IgD-negative memory B cell (primary cell): ENCODE measurements around the gene SPRR2F. TPM values are rescaled to one million over a fixed set of nuclear protein-coding genes. Genes with fewer than 3 reads are reported as not detected.
"Not testable (repeated sequence)": the region's sequence is repeated elsewhere in the genome, so short reads cannot be mapped to it uniquely, and the experiment has no call there.

Experiments
- H3K27ac Mint-ChIP-seq, 3 donors: one replicate each; pipeline ENCODE4 v1.8.0; 2020 to 2022; ENCODE audit warnings: mild to moderate bottlenecking in 3 of 3, mixed read lengths in 3 of 3, moderate library complexity in 1 of 3
- H3K27me3 Mint-ChIP-seq: one replicate; pipeline ENCODE4 v1.8.0; 2021; ENCODE audit warnings: mixed read lengths
- H3K36me3 Mint-ChIP-seq: one replicate; pipeline ENCODE4 v1.8.0; 2020; ENCODE audit warnings: mild to moderate bottlenecking, mixed read lengths
- H3K4me1 Mint-ChIP-seq, 3 donors: one replicate each; pipeline ENCODE4 v1.8.0; 2020 to 2022; ENCODE audit warnings: mixed read lengths in 3 of 3, mild to moderate bottlenecking in 1 of 3
- H3K4me3 Mint-ChIP-seq, 4 donors: one replicate each; pipeline ENCODE4 v1.8.0; 2020 to 2022; ENCODE audit warnings: mild to moderate bottlenecking in 4 of 4, mixed read lengths in 4 of 4, moderate library complexity in 3 of 4
- H3K9me3 Mint-ChIP-seq, 3 donors: one replicate each; pipeline ENCODE4 v1.8.0; 2020 to 2021; ENCODE audit warnings: mixed read lengths in 3 of 3, mild to moderate bottlenecking in 1 of 3
- polyA plus RNA-seq: library from polyadenylated mRNA; unstranded; fragments of 300-500 nt; fragmentation: Illumina TruSeq; gene quantifications from one replicate; pipeline ENCODE4 v1.2.3, GENCODE V29; 2021

SPRR2F gene
- polyA plus RNA-seq = not detected

DNA sequence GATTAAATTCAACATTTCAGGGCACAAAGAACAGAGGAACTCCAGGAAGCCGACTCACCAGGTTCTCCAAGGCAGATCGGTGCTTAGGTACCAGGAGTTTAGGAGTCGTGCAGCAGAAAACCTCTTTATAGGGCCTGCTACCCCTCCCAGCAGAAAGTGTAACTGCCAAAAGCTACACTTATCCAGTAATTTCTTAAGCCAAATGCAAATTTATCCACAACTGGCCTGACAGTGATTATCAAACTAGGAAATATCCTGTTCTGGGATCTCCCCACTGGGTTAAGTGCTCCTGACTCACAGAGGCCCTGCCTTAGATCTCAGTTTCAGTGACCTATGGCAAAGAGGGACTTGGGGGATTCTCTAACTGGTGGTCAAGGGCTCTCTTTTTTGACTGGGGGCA lies at the start of gene SPRR2F:
Gene SPRR2F, minus strand, starts transcription at position 101 of the 400 bp plus-strand sequence. CDS start 783 bp downstream, outside the sequence.
- Mint-ChIP-seq H3K9me3 (peaks cover 0 to 2% (median 0%) of the 10 kb centered on the region in 3 donors), H3K27ac (no peak within 1 kb of the TSS), H3K27me3 (peaks cover 5% of the 10 kb centered on the region), H3K4me1 (no peaks in the 10 kb centered on the region), H3K4me3 (no peak within 1 kb of the TSS), H3K36me3 (no peaks in the 10 kb centered on the region)

DNA sequence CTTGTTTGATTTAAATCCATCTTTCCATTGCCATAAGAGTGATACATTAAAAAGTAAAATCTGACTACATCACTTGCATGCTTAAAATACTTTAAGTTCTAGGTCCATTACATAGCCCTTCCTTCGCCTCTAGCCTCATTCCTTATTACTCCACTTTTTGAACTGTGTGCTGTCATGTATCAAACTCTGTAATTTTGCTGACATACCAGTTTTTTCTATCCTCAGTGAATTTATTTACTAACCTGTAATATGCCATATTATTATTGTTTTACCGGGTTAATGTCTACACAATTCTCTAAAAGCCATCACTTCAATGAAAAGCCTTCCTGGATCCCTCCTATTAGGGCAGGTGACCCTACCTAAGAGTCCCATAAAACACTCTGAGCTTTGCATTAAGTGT lies 42.2 kb upstream of the SPRR2F start:
- Mint-ChIP-seq H3K27me3 (peaks cover 4% of the 10 kb centered on the region), H3K36me3 (peaks cover 4% of the 10 kb centered on the region)

GRCh38 chr1:153152481-153152880 lies 39.2 kb upstream of the SPRR2F start:
- Mint-ChIP-seq H3K27me3 (peaks cover 9% of the 10 kb centered on the region), H3K9me3 (peaks cover 0 to 7% (median 2%) of the 10 kb centered on the region in 3 donors), H3K27ac (no peak overlapping the region), H3K4me1 (no peaks in the 10 kb centered on the region), H3K4me3 (no peak overlapping the region), H3K36me3 (peaks cover 4% of the 10 kb centered on the region)

More for the DNA sequence above, 42.2 kb upstream of the SPRR2F start:
- Mint-ChIP-seq H3K4me1 (no peaks in the 10 kb centered on the region), H3K27ac (no peak overlapping the region), H3K9me3 (peaks cover 0 to 22% (median 10%) of the 10 kb centered on the region in 3 donors), H3K4me3 (peak overlapping the region in 1 of 4 donors; percentile 13)

GRCh38 chr1:153150846-153151245 lies 37.5 kb upstream of the SPRR2F start, which contains the start of gene SPRR2G:
Gene SPRR2G (minus strand): TSS chr1:153150890. CDS start chr1:153150110, 780 bp downstream.
- Mint-ChIP-seq H3K27me3 (peaks cover 9% of the 10 kb centered on the region), H3K27ac (peak within 1 kb of the TSS in 1 of 3 donors; percentile 20), H3K4me3 (no peak within 1 kb of the TSS), H3K9me3 (peaks cover 0 to 2% (median 0%) of the 10 kb centered on the region in 3 donors), H3K36me3 (peaks cover 4% of the 10 kb centered on the region), H3K4me1 (no peaks in the 10 kb centered on the region)

- Mint-ChIP-seq H3K4me3 (no peak overlapping the region), H3K9me3 (peaks cover 0 to 3% (median 1%) of the 10 kb centered on the region in 3 donors), H3K4me1 (no peaks in the 10 kb centered on the region), H3K27ac (no peak overlapping the region), H3K36me3 (no peaks in the 10 kb centered on the region), H3K27me3 (peaks cover 6% of the 10 kb centered on the region)
These were observed 28.1 kb upstream of the SPRR2F start for GRCh38 chr1:153141377-153141776.

- H3K4me3 Mint-ChIP-seq = no peak overlapping the region
- H3K27ac Mint-ChIP-seq = no peak overlapping the region
- no peaks in the 10 kb centered on the region for H3K4me1 Mint-ChIP-seq
- peaks cover 9% of the 10 kb centered on the region for H3K27me3 Mint-ChIP-seq
- peaks cover 0 to 3% (median 1%) of the 10 kb centered on the region in 3 donors for H3K9me3 Mint-ChIP-seq
- no peaks in the 10 kb centered on the region for H3K36me3 Mint-ChIP-seq
These were observed 27.2 kb upstream of the SPRR2F start for GRCh38 chr1:153140484-153140883.

DNA sequence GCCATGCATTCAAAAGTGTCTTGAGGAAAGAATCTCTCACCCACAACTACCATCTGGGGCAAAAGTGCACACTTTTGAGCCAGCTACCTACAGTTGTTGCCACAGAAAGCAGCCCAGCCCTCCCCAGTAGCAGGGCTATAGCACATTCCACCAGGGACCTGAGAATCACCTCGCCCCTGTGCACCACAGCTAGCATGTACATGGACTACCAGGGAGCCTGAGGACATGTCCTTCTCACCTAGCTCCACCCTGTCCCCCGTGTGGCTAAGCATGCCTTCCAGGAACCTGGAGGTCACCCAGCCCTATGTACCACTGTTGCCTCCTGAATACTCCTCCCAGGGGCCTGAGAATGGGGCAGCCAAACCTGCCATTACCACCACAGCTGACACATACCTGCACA lies 20.4 kb upstream of the SPRR2F start:
- Mint-ChIP-seq H3K9me3 (peaks cover 0 to 4% (median 1%) of the 10 kb centered on the region in 3 donors), H3K27me3 (peaks cover 16% of the 10 kb centered on the region), H3K27ac (no peak overlapping the region), H3K4me3 (no peak overlapping the region), H3K4me1 (no peaks in the 10 kb centered on the region), H3K36me3 (no peaks in the 10 kb centered on the region)

DNA sequence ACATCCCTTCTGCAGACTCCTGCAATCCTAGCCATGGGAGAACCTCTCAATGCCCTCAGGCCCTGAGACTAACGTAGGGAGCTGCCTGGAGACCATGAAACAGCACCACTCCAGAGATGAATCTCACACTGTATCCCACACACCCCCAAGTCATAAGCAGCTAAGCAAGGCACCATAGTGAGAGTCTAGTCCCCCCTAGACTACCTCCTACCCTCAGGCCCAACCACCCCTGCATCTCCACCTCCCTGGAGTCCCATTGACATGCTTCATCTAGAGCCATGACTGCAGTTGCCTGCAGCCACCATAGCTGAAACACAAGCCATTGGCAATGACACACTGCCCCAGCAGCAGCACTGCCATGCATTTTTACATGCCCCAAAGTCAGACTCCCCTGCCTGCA lies 20.0 kb upstream of the SPRR2F start:
- Mint-ChIP-seq H3K4me1 (no peaks in the 10 kb centered on the region), H3K27me3 (peaks cover 16% of the 10 kb centered on the region), H3K9me3 (peaks cover 0 to 4% (median 1%) of the 10 kb centered on the region in 3 donors), H3K4me3 (no peak overlapping the region), H3K27ac (no peak overlapping the region), H3K36me3 (no peaks in the 10 kb centered on the region)

DNA sequence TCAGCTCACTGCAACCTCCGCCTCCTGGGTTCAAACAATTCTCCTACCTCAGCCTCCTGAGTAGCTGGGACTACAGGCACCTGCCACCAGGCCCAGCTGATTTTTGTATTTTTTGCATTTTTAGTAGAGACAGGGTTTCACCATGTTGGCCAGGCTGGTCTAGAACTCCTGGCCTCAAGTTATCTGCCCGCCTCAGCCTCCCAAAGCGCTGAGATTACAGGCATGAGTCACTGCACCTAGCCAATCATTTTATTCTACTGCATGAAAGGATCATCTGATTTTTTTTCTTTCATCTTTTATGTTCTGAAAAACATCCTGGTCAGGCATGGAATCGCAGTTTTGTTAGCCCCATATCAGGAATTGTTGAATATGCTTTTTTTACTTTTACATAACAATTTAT lies 15.4 kb upstream of the SPRR2F start:
- not testable (repeated sequence) for H3K4me3 Mint-ChIP-seq, H3K36me3 Mint-ChIP-seq, H3K27ac Mint-ChIP-seq, H3K4me1 Mint-ChIP-seq
- Mint-ChIP-seq H3K27me3 (peaks cover 11% of the 10 kb centered on the region), H3K9me3 (peaks cover 5 to 26% (median 11%) of the 10 kb centered on the region in 3 donors)

- Mint-ChIP-seq H3K4me1 (no peaks in the 10 kb centered on the region), H3K27ac (no peak overlapping the region), H3K27me3 (peaks cover 7% of the 10 kb centered on the region), H3K4me3 (no peak overlapping the region), H3K36me3 (no peaks in the 10 kb centered on the region), H3K9me3 (peaks cover 5 to 26% (median 13%) of the 10 kb centered on the region in 3 donors)
These were observed 14.0 kb upstream of the SPRR2F start for GRCh38 chr1:153127296-153127695.

GRCh38 chr1:153125536-153125935 lies 12.2 kb upstream of the SPRR2F start:
- H3K4me3 Mint-ChIP-seq = no peak overlapping the region
- no peaks in the 10 kb centered on the region for H3K36me3 Mint-ChIP-seq
- no peaks in the 10 kb centered on the region for H3K4me1 Mint-ChIP-seq
- H3K27ac Mint-ChIP-seq = no peak overlapping the region
- peaks cover 5 to 26% (median 13%) of the 10 kb centered on the region in 3 donors for H3K9me3 Mint-ChIP-seq
- H3K27me3 Mint-ChIP-seq = no peaks in the 10 kb centered on the region

DNA sequence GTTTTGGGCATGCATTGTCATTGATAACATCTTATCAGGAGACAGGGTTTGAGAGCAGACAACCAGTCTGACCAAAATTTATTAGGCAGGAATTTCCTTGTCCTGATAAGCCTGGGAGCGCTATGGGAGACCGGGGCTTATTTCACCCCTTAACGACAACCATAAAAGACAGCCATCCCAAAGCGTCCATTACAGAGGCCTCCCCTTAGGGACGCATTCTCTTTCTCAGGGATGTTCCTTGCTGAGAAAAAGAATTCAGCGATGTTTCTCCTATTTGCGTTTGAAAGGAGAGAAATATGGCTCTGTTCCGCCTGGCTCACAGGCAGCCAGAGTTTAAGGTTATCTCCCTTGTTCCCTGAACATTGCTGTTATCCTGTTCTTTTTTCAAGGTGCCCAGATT lies 10.5 kb upstream of the SPRR2F start:
- not testable (repeated sequence) for H3K27ac Mint-ChIP-seq, H3K4me1 Mint-ChIP-seq, H3K27me3 Mint-ChIP-seq, H3K4me3 Mint-ChIP-seq, H3K36me3 Mint-ChIP-seq
- H3K9me3 Mint-ChIP-seq = peaks cover 4 to 26% (median 10%) of the 10 kb centered on the region in 3 donors

GRCh38 chr1:153122831-153123421 lies 9.6 kb upstream of the SPRR2F start:
- Mint-ChIP-seq H3K36me3 (no peaks in the 10 kb centered on the region), H3K27ac (no peak overlapping the region), H3K4me3 (no peak overlapping the region), H3K27me3 (peaks cover 2% of the 10 kb centered on the region), H3K4me1 (no peaks in the 10 kb centered on the region), H3K9me3 (peaks cover 4 to 26% (median 10%) of the 10 kb centered on the region in 3 donors)

GRCh38 chr1:153120945-153121344 lies 7.6 kb upstream of the SPRR2F start:
- no peaks in the 10 kb centered on the region for H3K36me3 Mint-ChIP-seq
- H3K27ac Mint-ChIP-seq = no peak overlapping the region
- no peaks in the 10 kb centered on the region for H3K4me1 Mint-ChIP-seq
- H3K9me3 Mint-ChIP-seq = peaks cover 1 to 19% (median 10%) of the 10 kb centered on the region in 3 donors
- peaks cover 3% of the 10 kb centered on the region for H3K27me3 Mint-ChIP-seq
- no peak overlapping the region for H3K4me3 Mint-ChIP-seq

GRCh38 chr1:153119491-153119971 lies 6.2 kb upstream of the SPRR2F start:
- no peaks in the 10 kb centered on the region for H3K36me3 Mint-ChIP-seq
- no peaks in the 10 kb centered on the region for H3K4me1 Mint-ChIP-seq
- peaks cover 7% of the 10 kb centered on the region for H3K27me3 Mint-ChIP-seq
- H3K9me3 Mint-ChIP-seq = peaks cover 1 to 6% (median 2%) of the 10 kb centered on the region in 3 donors
- H3K27ac Mint-ChIP-seq = no peak overlapping the region
- no peak overlapping the region for H3K4me3 Mint-ChIP-seq

- H3K4me3 Mint-ChIP-seq, H3K4me1 Mint-ChIP-seq, H3K27me3 Mint-ChIP-seq, H3K27ac Mint-ChIP-seq, H3K36me3 Mint-ChIP-seq, H3K9me3 Mint-ChIP-seq: not testable (repeated sequence)
These were observed 1.9 kb upstream of the SPRR2F start for GRCh38 chr1:153115264-153115663.
